Naive thymus-derived CD4-positive, alpha-beta T cell (primary cell): ENCODE data around the gene GGACT. TPM values are rescaled to one million over a fixed set of nuclear protein-coding genes. Genes with fewer than 3 reads are reported as not detected.
A peak's percentile ranks its signal among the peaks of the same experiment; 100 is the strongest.
"Not testable (repeated sequence)": the region's sequence is repeated elsewhere in the genome, so short reads cannot be mapped to it uniquely, and the experiment has no call there.

Experiments
- ATAC-seq: fragments of 150-1000 bp; cut with Tn5 transposase; 2 replicates; pipeline ENCODE4 v1.10.0; 2021; ENCODE audit warnings: mild to moderate bottlenecking, moderate library complexity
- CTCF ChIA-PET: fragments of 350-600 bp; sonication (Branson Sonifier 250); formaldehyde crosslinking; loops from one replicate; lab custom pipeline; 2021; ENCODE audit warnings: antibody characterized with exemption; lab: Charles Lee
- POLR2A ChIA-PET: fragments of 350-600 bp; sonication (Branson Sonifier 250); formaldehyde crosslinking; loops from one replicate; lab custom pipeline; 2021; ENCODE audit warnings: antibody characterized with exemption, inconsistent platforms; lab: Charles Lee
- DNase-seq, 9 donors: peaks; one replicate each; pipeline versions ENCODE4 v3.0.0 to v3.0.0-alpha.2; 2020 to 2022; ENCODE audit warnings: mixed read lengths in 1 of 9
- H3K27ac ChIP-seq: one replicate; pipeline ENCODE4 v1.7.0; 2013; ENCODE audit warnings: mild to moderate bottlenecking, low read depth, low read length, moderate library complexity
- H3K27me3 ChIP-seq, 2 donors: one replicate each; pipeline ENCODE4 v1.7.0; 2013; ENCODE audit warnings: low read length in 2 of 2, mild to moderate bottlenecking in 2 of 2, moderate library complexity in 2 of 2; ENCODE audit not compliant: control insufficient read depth in 2 of 2, insufficient read depth in 2 of 2
- H3K36me3 ChIP-seq, 3 experiments: 1 replicate in 2 of 3; 2 replicates in 1 of 3; pipeline ENCODE4 v1.7.0; 2013; ENCODE audit warnings: low read length in 3 of 3, mild to moderate bottlenecking in 3 of 3, moderate library complexity in 1 of 3; ENCODE audit not compliant: insufficient read depth in 3 of 3, control insufficient read depth in 2 of 3
- H3K4me1 ChIP-seq, 2 donors: one replicate each; pipeline ENCODE4 v1.7.0; 2013; ENCODE audit warnings: low read length in 2 of 2, mild to moderate bottlenecking in 2 of 2, moderate library complexity in 1 of 2; ENCODE audit not compliant: control insufficient read depth in 2 of 2, insufficient read depth in 2 of 2
- H3K4me3 ChIP-seq: 2 replicates; pipeline ENCODE4 v1.7.0; 2013; ENCODE audit warnings: mild to moderate bottlenecking, low read length
- H3K9me3 ChIP-seq, 3 experiments: 1 replicate in 2 of 3; 2 replicates in 1 of 3; pipeline ENCODE4 v1.7.0; 2013; ENCODE audit warnings: low read length in 3 of 3; ENCODE audit not compliant: control insufficient read depth in 2 of 3
- H3K27ac Mint-ChIP-seq, 9 donors: one replicate each; pipeline ENCODE4 v1.8.0; 2020 to 2022; ENCODE audit warnings: mixed read lengths in 9 of 9, mild to moderate bottlenecking in 8 of 9, moderate library complexity in 5 of 9, inconsistent platforms in 2 of 9
- H3K27me3 Mint-ChIP-seq, 5 donors: one replicate each; pipeline ENCODE4 v1.8.0; 2021 to 2022; ENCODE audit warnings: mixed read lengths in 5 of 5, mild to moderate bottlenecking in 1 of 5
- H3K36me3 Mint-ChIP-seq, 5 donors: one replicate each; pipeline ENCODE4 v1.8.0; 2020 to 2022; ENCODE audit warnings: mixed read lengths in 5 of 5, mild to moderate bottlenecking in 3 of 5, inconsistent platforms in 1 of 5
- H3K4me1 Mint-ChIP-seq, 7 donors: one replicate each; pipeline ENCODE4 v1.8.0; 2020 to 2022; ENCODE audit warnings: mixed read lengths in 7 of 7, mild to moderate bottlenecking in 3 of 7, inconsistent platforms in 1 of 7
- H3K4me3 Mint-ChIP-seq, 10 donors: one replicate each; pipeline ENCODE4 v1.8.0; 2020 to 2022; ENCODE audit warnings: mild to moderate bottlenecking in 10 of 10, mixed read lengths in 10 of 10, moderate library complexity in 6 of 10, inconsistent platforms in 2 of 10
- H3K9me3 Mint-ChIP-seq, 11 donors: one replicate each; pipeline ENCODE4 v1.8.0; 2020 to 2022; ENCODE audit warnings: mixed read lengths in 11 of 11, mild to moderate bottlenecking in 4 of 11, inconsistent platforms in 1 of 11, moderate library complexity in 1 of 11
- intact Hi-C, 2 donors: fragments of 100-400 bp; cut with micrococcal nuclease; formaldehyde crosslinking; loops; one replicate each; pipeline ENCODE4 v1.15.1; 2023
- polyA plus RNA-seq, 2 donors: library from polyadenylated mRNA; unstranded; fragments of 300-500 nt; fragmentation: Illumina TruSeq; gene quantifications; one replicate each; pipeline ENCODE4 v1.2.3, GENCODE V29; 2021
- total RNA-seq, 6 experiments: library from RNA in 5 of 6; stranded (reverse) in 5 of 6; gene quantifications; 1 replicate in 5 of 6; 2 replicates in 1 of 6; pipeline ENCODE4 v1.2.3 and lab custom pipeline; 2021 to 2026

Gene GGACT
- total and polyA plus RNA-seq, 7 experiments from 2014 or later: 4.9 to 10.4 (median 7.4) TPM

DNA sequence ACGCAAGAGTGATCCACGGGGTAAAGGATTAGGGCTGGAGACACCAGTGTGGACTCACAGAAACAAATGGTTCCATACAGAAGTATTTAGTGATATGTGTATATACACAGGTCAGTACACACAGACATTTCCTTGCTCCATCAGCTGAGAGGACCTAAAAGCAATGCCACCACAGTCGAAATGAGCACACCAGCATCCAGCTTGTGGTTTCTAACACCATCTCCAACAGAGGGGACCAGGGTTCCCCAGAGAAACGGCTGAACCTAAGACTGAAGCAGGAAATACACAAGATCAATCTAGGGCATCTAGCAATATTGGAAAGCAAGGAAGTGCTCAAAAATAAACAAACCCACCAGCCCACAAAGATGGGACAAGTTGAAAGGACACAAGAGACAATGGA lies 7.6 kb downstream of the GGACT start:
- Mint-ChIP-seq H3K27ac (peak overlapping the region in 3 of 9 donors; percentile 15 to 57 (median 39)), H3K4me1 (peaks cover 24 to 58% (median 55%) of the 10 kb centered on the region in 7 donors)
- no peak for ATAC-seq

GRCh38 chr13:100580045-100580444 lies 8.5 kb downstream of the GGACT start:
- H3K9me3 ChIP-seq: no peaks in the 10 kb centered on the region
- no peak overlapping the region for H3K27ac Mint-ChIP-seq
- H3K27me3 ChIP-seq: no peaks in the 10 kb centered on the region
- H3K9me3 Mint-ChIP-seq: peaks cover 0 to 9% (median 0%) of the 10 kb centered on the region in 11 donors
- ChIA-PET POLR2A (no interaction called here), CTCF (no interaction called here)
- no peak overlapping the region for H3K4me3 ChIP-seq
- H3K27me3 Mint-ChIP-seq: no peaks in the 10 kb centered on the region
- peaks cover 24 to 51% (median 49%) of the 10 kb centered on the region in 7 donors for H3K4me1 Mint-ChIP-seq
- no peak for DNase-seq
- no peak for ATAC-seq
- H3K4me3 Mint-ChIP-seq: no peak overlapping the region
- H3K27ac ChIP-seq: no peak overlapping the region
- intact Hi-C loops: loop anchor here (10.0 kb wide), 3 partner anchors 605 to 1815 kb away; partner anchors contain the start of gene ZIC5 (in 1 of the 2)
- peaks cover 0 to 36% of the 10 kb centered on the region in 2 donors for H3K4me1 ChIP-seq
- peaks cover 0 to 45% (median 8%) of the 10 kb centered on the region in 5 donors for H3K36me3 Mint-ChIP-seq
- H3K36me3 ChIP-seq: no peaks in the 10 kb centered on the region

More for the DNA sequence above, 7.6 kb downstream of the GGACT start:
- Histone ChIP-seq H3K4me3 (no peak overlapping the region), H3K27me3 (no peaks in the 10 kb centered on the region), H3K27ac (no peak overlapping the region), H3K4me1 (peaks cover 0 to 40% of the 10 kb centered on the region in 2 donors), H3K36me3 (no peaks in the 10 kb centered on the region), H3K9me3 (no peaks in the 10 kb centered on the region)
- peaks cover 0 to 45% (median 8%) of the 10 kb centered on the region in 5 donors for H3K36me3 Mint-ChIP-seq
- peak overlapping the region in 4 of 10 donors; percentile 11 to 42 (median 28) for H3K4me3 Mint-ChIP-seq
- peaks cover 0 to 9% (median 0%) of the 10 kb centered on the region in 11 donors for H3K9me3 Mint-ChIP-seq
- no peak for DNase-seq
- H3K27me3 Mint-ChIP-seq: no peaks in the 10 kb centered on the region
- ChIA-PET CTCF (no interaction called here), POLR2A (no interaction called here)
- intact Hi-C loops: loop anchor here (10.0 kb wide), 3 partner anchors 606 to 1814 kb away; partner anchors contain the start of gene ZIC5 (in 1 of the 2)

DNA sequence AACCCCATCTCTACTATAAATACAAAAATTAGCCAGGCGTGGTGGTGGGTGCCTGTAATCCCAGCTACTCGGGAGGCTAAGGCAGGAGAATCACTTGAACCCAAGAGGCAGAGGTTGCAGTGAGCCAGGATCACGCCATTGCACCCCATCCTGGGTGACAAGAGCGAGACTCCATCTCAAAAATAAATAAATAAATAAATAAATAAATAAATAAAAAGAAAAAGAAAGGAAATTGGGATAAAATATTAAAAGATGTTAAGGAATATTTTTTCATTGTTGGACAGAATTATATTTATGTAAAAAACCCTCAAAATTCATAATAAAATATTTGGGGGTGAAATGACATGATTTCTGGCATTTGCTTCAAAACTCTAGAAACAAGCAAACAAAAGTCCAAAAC lies 11.3 kb downstream of the GGACT start:
- peaks cover 6 to 15% of the 10 kb centered on the region in 2 donors for H3K4me1 ChIP-seq
- H3K36me3 ChIP-seq, H3K27ac Mint-ChIP-seq, H3K9me3 Mint-ChIP-seq, H3K9me3 ChIP-seq, intact Hi-C loops, H3K4me3 ChIP-seq, H3K27me3 Mint-ChIP-seq, ATAC-seq, H3K27ac ChIP-seq, H3K27me3 ChIP-seq, DNase-seq, H3K4me3 Mint-ChIP-seq: not testable (repeated sequence)
- peaks cover 0 to 38% (median 8%) of the 10 kb centered on the region in 5 donors for H3K36me3 Mint-ChIP-seq
- POLR2A ChIA-PET: interaction anchor here (0.7 kb wide), 1 partner anchor 52 kb away, joined by 3 read pairs; no protein-coding TSS in a partner anchor
- CTCF ChIA-PET: interaction anchor here (1.0 to 1.4 kb wide), 2 partner anchors 8 to 11 kb away, joined by 4 to 8 read pairs; no protein-coding TSS in a partner anchor
- H3K4me1 Mint-ChIP-seq: peaks cover 22 to 43% (median 35%) of the 10 kb centered on the region in 7 donors

DNA sequence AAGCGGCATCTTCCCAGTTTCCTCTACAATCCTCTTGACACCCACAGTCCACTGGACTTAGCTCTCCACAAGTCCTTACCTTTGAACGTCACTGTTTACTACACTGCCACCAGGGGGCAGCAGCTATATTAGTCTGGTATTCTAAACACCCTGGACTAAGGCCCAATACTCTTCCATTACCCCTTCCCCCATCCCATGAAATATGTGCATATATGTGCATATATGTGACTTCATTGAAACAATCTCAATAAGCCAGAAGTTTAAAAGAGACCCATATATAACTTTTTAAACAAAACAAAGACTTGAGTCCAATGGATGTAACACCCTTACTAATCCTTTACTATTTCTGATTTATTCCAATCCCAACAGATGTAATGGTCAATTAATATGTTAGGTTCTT lies 15.5 kb downstream of the GGACT start:
- peaks cover 0 to 16% (median 7%) of the 10 kb centered on the region in 5 donors for H3K36me3 Mint-ChIP-seq
- Histone ChIP-seq H3K9me3 (no peaks in the 10 kb centered on the region), H3K27me3 (no peaks in the 10 kb centered on the region), H3K36me3 (no peaks in the 10 kb centered on the region), H3K4me1 (peaks cover 0 to 6% of the 10 kb centered on the region in 2 donors), H3K27ac (no peak overlapping the region), H3K4me3 (no peak overlapping the region)
- ChIA-PET CTCF (interaction anchor here (0.6 to 4.9 kb wide), 18 partner anchors 11 to 1181 kb away, joined by 3 to 69 read pairs (median 4); partner anchors contain the start of gene GGACT), POLR2A (interaction anchor here (0.6 to 4.3 kb wide), 3 partner anchors 14 to 101 kb away, joined by 3 to 37 read pairs (median 3); partner anchors contain the start of genes GGACT and TMTC4)
- no peak overlapping the region for H3K4me3 Mint-ChIP-seq
- H3K27me3 Mint-ChIP-seq: no peaks in the 10 kb centered on the region
- peak overlapping the region in 1 of 9 donors; percentile 24 for H3K27ac Mint-ChIP-seq
- no peaks in the 10 kb centered on the region for H3K9me3 Mint-ChIP-seq
- DNase-seq: peak; percentile 51 to 74 (median 63)
- H3K4me1 Mint-ChIP-seq: peaks cover 9 to 28% (median 16%) of the 10 kb centered on the region in 7 donors
- ATAC-seq: peak; percentile 92
- intact Hi-C loops: loop anchor here (1.0 to 5.0 kb wide), 5 partner anchors 15 to 554 kb away; partner anchors contain the start of gene GGACT (in 2 of the 2)

- Histone ChIP-seq H3K27ac (no peak overlapping the region), H3K4me1 (no peaks in the 10 kb centered on the region), H3K36me3 (no peaks in the 10 kb centered on the region), H3K9me3 (no peaks in the 10 kb centered on the region), H3K4me3 (no peak overlapping the region), H3K27me3 (no peaks in the 10 kb centered on the region)
- ATAC-seq (no peak), DNase-seq (no peak)
- ChIA-PET CTCF (no interaction called here), POLR2A (no interaction called here)
- Mint-ChIP-seq H3K27ac (no peak overlapping the region), H3K36me3 (peaks cover 8 to 34% (median 15%) of the 10 kb centered on the region in 5 donors), H3K4me1 (peaks cover 0 to 17% (median 4%) of the 10 kb centered on the region in 7 donors), H3K9me3 (peaks cover 0 to 9% (median 0%) of the 10 kb centered on the region in 11 donors), H3K27me3 (no peaks in the 10 kb centered on the region), H3K4me3 (no peak overlapping the region)
- intact Hi-C loops: no loop called here
Observed at GRCh38 chr13:100566543-100566942, 22.0 kb downstream of the GGACT start.

- Histone ChIP-seq H3K4me1 (no peaks in the 10 kb centered on the region), H3K36me3 (no peaks in the 10 kb centered on the region), H3K27me3 (no peaks in the 10 kb centered on the region), H3K4me3 (no peak overlapping the region), H3K27ac (no peak overlapping the region), H3K9me3 (no peaks in the 10 kb centered on the region)
- H3K4me3 Mint-ChIP-seq: no peak overlapping the region
- POLR2A ChIA-PET: no interaction called here
- ATAC-seq (no peak), DNase-seq (no peak)
- peak overlapping the region in 2 of 9 donors; percentile 28 to 32 for H3K27ac Mint-ChIP-seq
- CTCF ChIA-PET: no interaction called here
- no peaks in the 10 kb centered on the region for H3K27me3 Mint-ChIP-seq
- H3K4me1 Mint-ChIP-seq: peaks cover 0 to 17% (median 4%) of the 10 kb centered on the region in 7 donors
- intact Hi-C loops: no loop called here
- peaks cover 0 to 9% (median 0%) of the 10 kb centered on the region in 11 donors for H3K9me3 Mint-ChIP-seq
- H3K36me3 Mint-ChIP-seq: peaks cover 8 to 39% (median 15%) of the 10 kb centered on the region in 5 donors
Observed at GRCh38 chr13:100565286-100565685, 23.3 kb downstream of the GGACT start.
